Suprapubic skin (tissue), 4 donors: Measurements from ENCODE around the gene TRIM28. TPM values are rescaled to one million over a fixed set of nuclear protein-coding genes. Genes with fewer than 3 reads are reported as not detected.

Source experiments
- DNase-seq, 2 donors: peaks; one replicate each; pipeline ENCODE4 v3.0.0-alpha.2; 2019; ENCODE audit warnings: low spot score in 2 of 2
- H3K27ac ChIP-seq: fragments of 200-600 bp; sonication (generic); one replicate; pipeline ENCODE4 v1.5.1; 2019
- H3K27me3 ChIP-seq: fragments of 200-600 bp; sonication (generic); one replicate; pipeline ENCODE4 v1.5.1; 2019
- H3K36me3 ChIP-seq: fragments of 200-600 bp; sonication (generic); one replicate; pipeline ENCODE4 v1.5.1; 2019
- H3K4me1 ChIP-seq: fragments of 200-600 bp; sonication (generic); one replicate; pipeline ENCODE4 v1.5.1; 2019
- H3K4me3 ChIP-seq: fragments of 200-600 bp; sonication (generic); one replicate; pipeline ENCODE4 v1.5.1; 2019; ENCODE audit warnings: mild to moderate bottlenecking
- H3K9me3 ChIP-seq: fragments of 200-600 bp; sonication (generic); one replicate; pipeline ENCODE4 v1.5.1; 2019
- EP300 ChIP-seq: sonication (generic); formaldehyde crosslinking; IDR thresholded peaks from one replicate; pipeline ENCODE4 v1.6.1; 2017; ENCODE audit warnings: antibody characterized with exemption
- POLR2A ChIP-seq, 2 donors: fragments of 450-650 bp; IDR thresholded peaks; one replicate each; pipeline ENCODE4 v1.6.1; 2017; ENCODE audit warnings: antibody characterized with exemption in 2 of 2, mild to moderate bottlenecking in 2 of 2, moderate library complexity in 2 of 2
- POLR2AphosphoS5 ChIP-seq, 3 donors: sonication (generic); formaldehyde crosslinking; IDR thresholded peaks; one replicate each; pipeline ENCODE4 v1.6.1; 2017; ENCODE audit warnings: antibody characterized with exemption in 3 of 3
- WGBS: methylation state at CpG from one replicate; pipeline ENCODE4 v1.1.5; 2018; 5-methylcytosine and 5-hydroxymethylcytosine counted together
- total RNA-seq, 4 donors: library from RNA; depleted of rRNA; stranded (reverse); fragments of >200 nt; gene quantifications; one replicate each; pipeline ENCODE4 v1.1.0, GENCODE V29; 2016
- TF ChIP-seq, protein P1 (sequence below), 2 donors: fragments of 200-600 bp in 1 of 2; fragments of 450-650 bp in 1 of 2; sonication (generic) in 1 of 2; IDR thresholded peaks; one replicate each; pipeline ENCODE4 v1.5.1; 2016 to 2019; ENCODE audit warnings: antibody characterized with exemption in 2 of 2, mild to moderate bottlenecking in 1 of 2, moderate library complexity in 1 of 2

The TRIM28 gene
- total RNA-seq, 4 donors from 2014 or later, result 334 to 395 (median 360) TPM

DNA sequence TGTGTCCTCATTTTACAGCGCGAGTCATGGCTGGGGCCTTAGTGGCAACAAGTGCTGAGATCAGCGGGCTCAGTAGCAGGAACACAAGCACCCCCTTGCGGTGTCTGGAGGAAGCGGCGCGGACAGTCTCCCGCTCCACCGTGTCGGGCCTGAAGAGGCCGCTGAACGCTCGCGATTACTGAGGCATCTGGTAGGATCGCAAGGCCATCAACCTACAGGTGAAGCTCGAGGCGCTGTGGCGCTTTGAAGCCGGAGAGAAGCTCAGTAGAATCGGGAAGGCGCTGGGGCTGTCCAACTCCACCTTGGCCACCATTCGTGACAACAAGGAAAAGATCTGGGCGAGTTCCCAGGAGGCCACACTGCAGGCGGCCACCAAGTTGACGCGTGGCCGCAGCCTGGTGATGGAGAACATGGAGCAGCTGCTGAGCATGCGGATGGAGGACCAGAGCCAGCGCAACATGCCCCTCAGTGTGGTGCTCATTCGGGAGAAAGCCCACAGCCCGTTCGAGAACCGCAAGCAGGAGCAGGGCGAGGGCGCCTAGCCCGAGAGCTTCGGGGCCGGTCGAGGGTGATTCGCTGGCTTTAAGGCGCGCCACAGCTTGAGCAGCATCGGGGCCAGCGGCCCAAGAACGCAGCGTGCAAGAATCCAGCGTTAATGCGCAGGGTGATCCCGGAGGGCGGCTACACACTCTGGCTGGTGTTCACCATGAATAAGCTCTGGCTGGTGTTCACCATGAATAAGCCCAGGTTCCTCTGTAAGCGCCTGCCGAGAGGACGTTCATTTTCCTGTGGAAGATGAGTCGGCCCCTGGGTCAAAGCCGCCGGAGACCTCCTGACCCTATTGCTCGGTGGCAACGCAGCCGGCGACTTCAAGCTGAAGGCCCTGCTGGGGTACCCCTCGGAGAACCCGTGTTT, 37.6 kb downstream of the TRIM28 start:
- no peak overlapping the region for H3K4me3 ChIP-seq
- no peaks in the 10 kb centered on the region for H3K9me3 ChIP-seq
- TF ChIP-seq EP300 (no peak), POLR2A (IDR thresholded peaks at IDR 0.05) (no peak)
- TF ChIP-seq, protein P1, sequence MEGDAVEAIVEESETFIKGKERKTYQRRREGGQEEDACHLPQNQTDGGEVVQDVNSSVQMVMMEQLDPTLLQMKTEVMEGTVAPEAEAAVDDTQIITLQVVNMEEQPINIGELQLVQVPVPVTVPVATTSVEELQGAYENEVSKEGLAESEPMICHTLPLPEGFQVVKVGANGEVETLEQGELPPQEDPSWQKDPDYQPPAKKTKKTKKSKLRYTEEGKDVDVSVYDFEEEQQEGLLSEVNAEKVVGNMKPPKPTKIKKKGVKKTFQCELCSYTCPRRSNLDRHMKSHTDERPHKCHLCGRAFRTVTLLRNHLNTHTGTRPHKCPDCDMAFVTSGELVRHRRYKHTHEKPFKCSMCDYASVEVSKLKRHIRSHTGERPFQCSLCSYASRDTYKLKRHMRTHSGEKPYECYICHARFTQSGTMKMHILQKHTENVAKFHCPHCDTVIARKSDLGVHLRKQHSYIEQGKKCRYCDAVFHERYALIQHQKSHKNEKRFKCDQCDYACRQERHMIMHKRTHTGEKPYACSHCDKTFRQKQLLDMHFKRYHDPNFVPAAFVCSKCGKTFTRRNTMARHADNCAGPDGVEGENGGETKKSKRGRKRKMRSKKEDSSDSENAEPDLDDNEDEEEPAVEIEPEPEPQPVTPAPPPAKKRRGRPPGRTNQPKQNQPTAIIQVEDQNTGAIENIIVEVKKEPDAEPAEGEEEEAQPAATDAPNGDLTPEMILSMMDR (IDR thresholded peaks at IDR 0.05), result peak; percentile 54 to 82
- peaks cover 2% of the 10 kb centered on the region for H3K4me1 ChIP-seq
- WGBS, result 74% methylated on average over 49 of the region's 62 CpGs
- peaks cover 24% of the 10 kb centered on the region for H3K36me3 ChIP-seq
- H3K27me3 ChIP-seq, result no peaks in the 10 kb centered on the region
- H3K27ac ChIP-seq, result no peak overlapping the region
- peak; percentile 90 to 92 for DNase-seq

DNA sequence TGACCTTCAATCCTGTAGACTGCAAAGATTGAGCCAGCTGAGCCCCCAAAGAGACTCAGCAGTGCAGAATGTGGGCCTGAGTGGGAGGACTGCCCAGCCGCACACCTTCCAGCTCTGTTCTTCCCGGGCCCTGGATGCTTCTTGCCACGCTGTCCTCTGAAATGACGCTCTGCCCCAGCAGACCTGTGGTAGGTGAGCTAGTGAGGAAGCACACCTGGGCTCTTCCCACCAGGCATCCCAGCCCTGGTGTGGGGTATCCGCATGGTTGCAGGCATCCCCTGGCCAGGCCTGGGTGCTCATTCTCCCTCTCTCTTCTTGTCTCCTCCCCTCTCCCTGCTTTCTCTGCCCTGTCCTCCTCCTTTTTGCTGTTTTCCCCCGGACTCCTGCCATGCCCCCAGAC, 39.1 kb downstream of the TRIM28 start:
- H3K36me3 ChIP-seq, result peaks cover 24% of the 10 kb centered on the region
- DNase-seq, result peak in 1 of 2 donors; percentile 68
- TF ChIP-seq POLR2A (IDR thresholded peaks at IDR 0.05), result no peak
- no peak for TF ChIP-seq POLR2AphosphoS5 (IDR thresholded peaks at IDR 0.05)
- TF ChIP-seq, protein P1 (IDR thresholded peaks at IDR 0.05), result no peak
- TF ChIP-seq EP300, result no peak
- H3K4me3 ChIP-seq, result no peak overlapping the region
- H3K27me3 ChIP-seq, result no peaks in the 10 kb centered on the region
- WGBS, result 91% methylated on average over 6 of the region's 6 CpGs
- no peak overlapping the region for H3K27ac ChIP-seq
- no peaks in the 10 kb centered on the region for H3K4me1 ChIP-seq
- no peaks in the 10 kb centered on the region for H3K9me3 ChIP-seq

DNA sequence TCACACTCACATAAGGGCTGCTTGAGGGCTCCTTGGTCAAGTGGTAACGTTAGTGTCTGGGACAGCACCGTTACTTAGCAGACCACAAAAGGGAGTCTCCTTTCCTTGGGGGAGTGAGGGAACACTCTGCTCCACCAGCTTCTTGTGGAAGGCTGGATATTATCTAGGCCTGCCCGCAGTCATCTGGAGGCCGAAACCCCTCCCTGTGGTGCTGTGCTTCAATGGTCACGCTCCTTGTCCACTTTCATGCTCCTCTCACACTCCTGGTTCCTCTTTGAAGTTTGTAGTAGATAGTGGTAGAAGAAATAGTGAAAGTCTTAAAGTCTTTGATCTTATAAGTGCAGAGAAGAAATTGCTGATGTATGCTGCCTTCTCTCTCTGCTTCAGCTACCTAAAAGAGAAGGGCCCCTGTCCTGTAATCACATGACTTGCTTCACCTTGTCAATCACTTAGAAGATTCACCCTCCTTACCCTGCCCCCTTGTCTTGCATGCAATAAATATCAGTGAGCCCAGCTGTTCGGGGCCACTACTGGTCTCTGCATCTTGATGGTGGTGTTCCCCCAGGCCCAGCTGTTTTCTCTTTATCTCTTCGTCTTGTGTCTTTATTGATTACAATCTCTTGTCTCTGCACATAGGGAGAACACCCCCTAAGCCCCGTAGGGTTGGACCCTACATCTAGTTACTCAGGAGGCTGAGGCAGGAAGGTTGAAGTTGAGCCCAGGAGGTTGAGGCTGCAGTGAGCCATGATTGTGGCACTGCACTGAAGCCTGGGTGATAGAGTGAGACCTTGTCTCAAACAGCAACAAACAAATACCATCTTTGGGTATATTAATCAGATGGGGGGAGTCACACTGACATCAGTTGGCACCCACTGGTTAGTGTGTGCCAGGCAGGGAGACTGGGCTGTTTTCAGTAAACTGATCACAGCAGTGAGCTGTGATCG, 40.9 kb downstream of the TRIM28 start:
- Histone ChIP-seq H3K9me3 (no peaks in the 10 kb centered on the region), H3K36me3 (peaks cover 24% of the 10 kb centered on the region), H3K27ac (no peak overlapping the region), H3K4me3 (no peak overlapping the region), H3K4me1 (no peaks in the 10 kb centered on the region), H3K27me3 (no peaks in the 10 kb centered on the region)
- no peak for DNase-seq
- TF ChIP-seq POLR2AphosphoS5 (IDR thresholded peaks at IDR 0.05), result no peak
- no peak for TF ChIP-seq EP300
- TF ChIP-seq, protein P1 (IDR thresholded peaks at IDR 0.05), result no peak
- no peak for TF ChIP-seq POLR2A (IDR thresholded peaks at IDR 0.05)
- whole genome bisulfite sequencing, result 85% methylated on average over 7 of the region's 9 CpGs

DNA sequence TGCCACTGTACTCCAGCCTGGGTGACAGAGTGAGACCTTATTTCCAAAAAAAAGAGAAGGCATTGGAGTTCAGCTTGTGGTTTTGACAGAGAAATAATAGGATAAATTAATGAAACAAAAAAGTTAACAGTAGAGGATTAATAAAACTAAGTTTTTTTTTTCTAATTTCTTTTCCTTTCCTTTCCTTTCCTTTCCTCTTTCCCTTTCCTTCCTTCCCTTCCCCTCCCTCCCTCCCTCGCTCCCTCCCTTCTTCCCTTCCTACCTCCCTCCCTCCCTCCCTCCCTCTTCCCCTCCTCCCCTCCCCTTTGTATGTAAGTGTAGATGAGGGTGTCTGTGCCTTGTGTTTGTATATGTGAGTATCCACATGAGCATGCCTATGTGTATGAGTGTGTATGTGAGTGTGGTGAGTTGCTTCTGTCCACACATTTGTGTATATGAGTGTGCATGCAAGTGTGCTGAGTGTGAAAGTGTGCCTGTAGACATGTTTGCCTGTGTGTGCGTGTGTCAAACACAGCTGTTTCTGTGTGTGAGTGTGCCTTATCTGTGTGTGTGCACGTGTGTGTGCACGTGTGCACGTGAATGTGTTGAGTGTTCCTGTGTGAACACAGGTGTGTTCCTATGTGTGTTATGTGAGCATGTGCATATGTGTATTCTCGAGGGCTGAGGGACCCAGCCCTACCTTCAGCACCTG, 41.7 kb downstream of the TRIM28 start:
- WGBS, result 75% methylated on average over 6 of the region's 6 CpGs
- H3K4me1 ChIP-seq, result no peaks in the 10 kb centered on the region
- H3K36me3 ChIP-seq, result peaks cover 24% of the 10 kb centered on the region
- no peaks in the 10 kb centered on the region for H3K9me3 ChIP-seq
- TF ChIP-seq POLR2AphosphoS5 (IDR thresholded peaks at IDR 0.05), result no peak
- no peaks in the 10 kb centered on the region for H3K27me3 ChIP-seq
- no peak for DNase-seq
- H3K4me3 ChIP-seq, result no peak overlapping the region
- no peak overlapping the region for H3K27ac ChIP-seq

DNA sequence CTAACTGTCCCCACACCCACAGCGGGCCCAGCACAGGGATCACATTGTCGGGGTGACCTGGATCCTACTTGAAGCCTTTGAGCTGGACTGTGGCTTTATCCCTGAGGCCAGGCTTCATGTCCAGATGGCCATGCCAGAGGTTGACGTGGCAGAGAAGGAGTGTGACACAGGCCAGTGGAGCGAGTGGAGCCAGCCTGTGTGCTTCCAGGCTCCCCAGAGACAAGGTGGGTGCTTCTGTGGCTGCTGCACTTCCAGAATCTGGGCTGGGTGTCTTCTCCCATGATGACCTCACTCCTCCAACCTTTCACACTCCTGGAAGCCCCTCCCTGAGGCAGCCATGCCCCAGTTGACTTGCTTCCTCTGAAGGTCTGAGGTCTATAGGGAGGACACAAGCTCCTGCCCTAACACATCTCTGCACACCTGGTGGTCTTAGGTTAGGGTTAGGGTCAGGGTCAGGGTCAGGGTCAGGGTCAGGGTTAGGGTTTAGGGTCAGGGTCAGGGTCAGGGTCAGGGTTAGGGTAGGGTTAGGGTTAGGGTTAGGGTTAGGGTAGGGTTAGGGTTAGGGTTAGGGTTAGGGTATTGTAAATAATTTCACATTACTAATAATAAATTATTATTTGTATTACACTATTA, 42.4 kb downstream of the TRIM28 start:
- Histone ChIP-seq H3K27ac (no peak overlapping the region), H3K4me1 (no peaks in the 10 kb centered on the region), H3K27me3 (no peaks in the 10 kb centered on the region), H3K9me3 (no peaks in the 10 kb centered on the region), H3K36me3 (peaks cover 24% of the 10 kb centered on the region), H3K4me3 (no peak overlapping the region)
- DNase-seq, result peak in 1 of 2 donors; percentile 64
- WGBS, result 100% methylated on average over 3 of the region's 4 CpGs
- no peak for TF ChIP-seq POLR2A (IDR thresholded peaks at IDR 0.05)
- no peak for TF ChIP-seq EP300
- no peak for TF ChIP-seq POLR2AphosphoS5 (IDR thresholded peaks at IDR 0.05)
- TF ChIP-seq, protein P1 (IDR thresholded peaks at IDR 0.05), result no peak
